ENCODE results near the gene FBXW7.

DNA sequence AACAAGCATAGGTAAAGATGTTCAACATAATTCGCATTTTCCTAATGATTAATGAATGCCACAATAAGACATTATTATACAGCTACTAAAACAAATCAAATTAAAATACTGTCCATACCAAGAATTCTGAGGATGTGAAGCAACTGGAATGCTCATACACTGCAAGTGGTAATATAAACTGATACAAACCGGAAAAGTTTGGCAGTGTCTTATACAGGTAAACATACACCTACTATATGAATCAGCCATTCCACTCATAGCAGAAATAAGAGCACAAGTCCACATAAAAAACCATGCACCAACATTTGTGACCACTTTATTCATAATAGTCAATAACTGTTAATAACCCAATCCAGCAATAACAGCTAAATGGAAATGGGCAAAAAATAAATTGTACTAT is 79.3 kb downstream of the FBXW7 start:
- TF ChIP-seq, protein P1, sequence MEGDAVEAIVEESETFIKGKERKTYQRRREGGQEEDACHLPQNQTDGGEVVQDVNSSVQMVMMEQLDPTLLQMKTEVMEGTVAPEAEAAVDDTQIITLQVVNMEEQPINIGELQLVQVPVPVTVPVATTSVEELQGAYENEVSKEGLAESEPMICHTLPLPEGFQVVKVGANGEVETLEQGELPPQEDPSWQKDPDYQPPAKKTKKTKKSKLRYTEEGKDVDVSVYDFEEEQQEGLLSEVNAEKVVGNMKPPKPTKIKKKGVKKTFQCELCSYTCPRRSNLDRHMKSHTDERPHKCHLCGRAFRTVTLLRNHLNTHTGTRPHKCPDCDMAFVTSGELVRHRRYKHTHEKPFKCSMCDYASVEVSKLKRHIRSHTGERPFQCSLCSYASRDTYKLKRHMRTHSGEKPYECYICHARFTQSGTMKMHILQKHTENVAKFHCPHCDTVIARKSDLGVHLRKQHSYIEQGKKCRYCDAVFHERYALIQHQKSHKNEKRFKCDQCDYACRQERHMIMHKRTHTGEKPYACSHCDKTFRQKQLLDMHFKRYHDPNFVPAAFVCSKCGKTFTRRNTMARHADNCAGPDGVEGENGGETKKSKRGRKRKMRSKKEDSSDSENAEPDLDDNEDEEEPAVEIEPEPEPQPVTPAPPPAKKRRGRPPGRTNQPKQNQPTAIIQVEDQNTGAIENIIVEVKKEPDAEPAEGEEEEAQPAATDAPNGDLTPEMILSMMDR (IDR thresholded peaks at IDR 0.05): no peak
- TF ChIP-seq EZH2 (IDR thresholded peaks at IDR 0.05; ENCODE audit: borderline replicate concordance, insufficient read depth, low read depth, low read length, poor library complexity, severe bottlenecking): no peak
